HG03432 (cell line): ENCODE data around the gene JMJD8.

ENCODE experiments used
- ATAC-seq: cut with Tn5 transposase; IDR thresholded peaks from one replicate; pipeline ENCODE4 v1.9.1; 2021; ENCODE audit warnings: mild to moderate bottlenecking, moderate library complexity; ENCODE audit not compliant: unreplicated experiment

The JMJD8 gene, protein sequence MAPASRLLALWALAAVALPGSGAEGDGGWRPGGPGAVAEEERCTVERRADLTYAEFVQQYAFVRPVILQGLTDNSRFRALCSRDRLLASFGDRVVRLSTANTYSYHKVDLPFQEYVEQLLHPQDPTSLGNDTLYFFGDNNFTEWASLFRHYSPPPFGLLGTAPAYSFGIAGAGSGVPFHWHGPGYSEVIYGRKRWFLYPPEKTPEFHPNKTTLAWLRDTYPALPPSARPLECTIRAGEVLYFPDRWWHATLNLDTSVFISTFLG

DNA sequence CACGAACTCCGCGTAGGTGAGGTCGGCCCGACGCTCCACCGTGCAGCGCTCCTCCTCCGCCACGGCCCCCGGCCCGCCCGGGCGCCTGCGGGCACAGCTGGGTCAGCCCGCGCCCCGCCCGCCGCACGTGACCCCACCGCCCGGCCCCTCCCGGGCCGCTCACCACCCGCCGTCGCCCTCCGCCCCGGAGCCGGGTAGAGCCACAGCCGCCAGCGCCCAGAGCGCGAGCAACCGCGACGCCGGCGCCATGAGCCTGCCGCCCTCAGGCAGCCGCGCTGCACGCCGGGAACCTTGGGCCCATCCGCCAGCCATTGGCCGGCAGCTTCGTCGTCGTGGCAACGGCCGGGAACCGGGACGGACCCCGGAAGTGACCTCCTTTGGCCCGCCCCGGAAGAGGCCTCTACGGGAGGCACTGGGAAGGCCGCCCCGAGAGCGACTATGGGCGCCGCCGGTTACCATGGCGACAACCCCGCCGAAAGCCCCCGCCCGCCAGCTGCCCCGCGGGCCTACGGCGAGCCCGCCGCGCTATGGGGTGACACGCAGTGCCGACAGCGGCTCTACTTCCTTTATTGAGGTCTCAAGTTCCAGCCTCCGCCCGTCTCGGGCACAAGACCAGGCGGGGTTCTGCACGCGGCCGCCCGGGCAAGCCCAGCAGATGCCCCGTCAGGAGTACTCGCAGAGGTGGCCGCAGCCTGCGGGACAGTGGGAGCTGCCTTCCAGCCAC is at the start of gene JMJD8:
Gene JMJD8, minus strand, starts transcription at position 264 of the 724 bp plus-strand sequence. Its CDS starts 15 bp downstream, at position 249.
- ATAC-seq: peak; percentile 61

- no peak for ATAC-seq
Observed at GRCh38 chr16:733382-734207, 49.5 kb upstream of the JMJD8 start.

DNA sequence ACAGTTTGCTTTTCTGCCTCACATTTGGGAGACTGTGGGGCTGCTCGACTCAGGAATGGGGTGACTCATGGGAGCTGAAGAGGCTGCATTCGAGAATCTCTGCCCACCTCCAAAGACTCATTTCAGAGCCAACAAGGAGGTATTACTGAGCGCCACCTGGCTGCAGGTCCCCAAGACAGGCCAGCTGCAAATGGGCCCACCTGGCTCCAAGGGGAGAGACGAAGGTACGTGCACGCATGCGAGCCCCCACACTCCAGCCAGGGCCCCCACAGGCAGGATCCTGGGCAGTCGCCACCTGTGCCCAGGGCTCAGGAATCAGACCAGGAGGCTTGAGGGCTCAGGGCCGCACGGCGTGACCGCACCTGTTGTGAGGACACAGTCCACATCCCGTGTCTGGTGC is 48.8 kb upstream of the JMJD8 start:
- no peak for ATAC-seq

DNA sequence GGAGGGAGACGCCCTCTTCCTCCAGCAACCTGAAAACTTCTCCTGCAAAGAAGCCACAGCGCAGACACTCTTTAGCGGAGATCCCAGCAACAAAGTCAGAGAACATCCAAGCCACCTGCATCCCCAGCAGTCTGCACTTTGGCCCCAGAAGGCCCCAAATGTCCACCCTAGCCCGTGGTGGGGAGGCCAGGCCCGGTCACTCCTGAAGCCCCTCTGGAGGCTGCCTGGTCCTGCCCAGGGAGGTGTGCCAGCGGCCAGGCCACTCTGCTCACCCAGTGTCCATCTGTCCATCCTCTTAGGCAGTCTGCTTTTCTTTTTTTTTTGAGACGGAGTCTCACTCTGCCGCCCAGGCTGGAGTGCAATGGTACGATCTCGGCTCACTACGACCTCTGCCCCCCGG is 48.2 kb upstream of the JMJD8 start:
- ATAC-seq: no peak

GRCh38 chr16:730666-731509 is 46.8 kb upstream of the JMJD8 start:
- no peak for ATAC-seq

GRCh38 chr16:729768-730665 is 45.9 kb upstream of the JMJD8 start:
- no peak for ATAC-seq

DNA sequence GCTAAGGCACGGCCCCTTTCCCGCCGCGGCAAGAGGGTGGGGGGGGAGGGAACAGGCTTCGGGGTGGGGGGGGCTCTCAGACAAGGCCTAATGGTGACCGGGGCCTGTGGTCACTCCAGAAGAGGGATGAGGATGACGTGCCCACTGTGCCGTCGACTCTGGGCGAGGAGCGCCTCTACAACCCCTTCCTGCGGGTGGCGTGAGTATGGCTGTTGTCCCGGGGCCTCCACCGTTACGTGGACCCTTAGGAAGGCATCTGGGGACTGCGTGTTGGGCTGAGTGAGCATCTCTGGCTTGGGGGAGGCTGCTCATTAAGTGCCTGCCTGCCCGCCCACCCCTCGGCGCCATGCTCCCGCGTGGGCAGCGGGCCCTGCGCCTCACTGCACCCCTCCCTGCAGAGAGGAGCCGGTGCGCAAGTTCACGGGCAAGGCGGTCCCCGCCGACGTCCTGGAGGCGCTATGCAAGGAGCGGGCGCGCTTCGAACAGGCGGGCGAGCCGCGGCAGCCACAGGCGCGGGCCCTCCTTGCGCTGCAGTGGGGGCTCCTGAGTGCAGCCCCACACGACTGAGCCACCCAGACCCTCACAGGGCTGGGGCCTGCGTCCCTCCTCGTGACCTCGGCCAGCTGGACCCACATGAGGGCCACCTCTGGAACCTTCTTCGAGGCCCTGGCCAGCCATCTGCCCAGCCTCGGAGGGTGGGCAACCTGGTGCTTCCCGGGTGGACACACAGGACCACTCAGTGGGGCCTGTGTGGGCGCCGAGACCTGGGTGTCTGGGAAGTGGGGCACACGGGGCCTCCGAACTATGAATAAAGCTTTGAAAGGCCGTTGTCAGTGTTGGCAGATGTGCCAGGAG is 45.0 kb upstream of the JMJD8 start:
- no peak for ATAC-seq

GRCh38 chr16:728131-728889 is 44.2 kb upstream of the JMJD8 start:
- peak; percentile 36 for ATAC-seq

- peak; percentile 8 for ATAC-seq
Observed at GRCh38 chr16:727291-727977, 43.3 kb upstream of the JMJD8 start.

- peak; percentile 27 for ATAC-seq
Observed at GRCh38 chr16:726438-727290, 42.5 kb upstream of the JMJD8 start, which contains the start of the genes CCDC78 and HAGHL. CCDC78 (minus strand) TSS chr16:726443; CDS start chr16:726367, 76 bp downstream. HAGHL (plus strand) TSS chr16:727106; CDS start chr16:727510, 404 bp downstream.

DNA sequence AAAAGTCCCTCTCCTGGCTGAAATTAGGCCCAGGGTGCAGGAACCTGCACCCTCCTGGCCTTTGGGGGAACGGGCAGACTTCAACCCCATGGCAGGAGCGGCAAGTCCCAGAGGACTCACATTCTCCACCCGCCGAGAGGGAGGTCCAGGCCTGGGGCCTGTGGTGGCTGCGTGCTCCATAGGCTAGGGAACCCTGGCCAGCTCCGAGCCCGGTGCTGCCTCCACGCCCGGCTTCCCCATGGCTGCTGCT is 42.0 kb upstream of the JMJD8 start:
- ATAC-seq: no peak

GRCh38 chr16:725463-726187 is 41.5 kb upstream of the JMJD8 start:
- ATAC-seq: no peak

DNA sequence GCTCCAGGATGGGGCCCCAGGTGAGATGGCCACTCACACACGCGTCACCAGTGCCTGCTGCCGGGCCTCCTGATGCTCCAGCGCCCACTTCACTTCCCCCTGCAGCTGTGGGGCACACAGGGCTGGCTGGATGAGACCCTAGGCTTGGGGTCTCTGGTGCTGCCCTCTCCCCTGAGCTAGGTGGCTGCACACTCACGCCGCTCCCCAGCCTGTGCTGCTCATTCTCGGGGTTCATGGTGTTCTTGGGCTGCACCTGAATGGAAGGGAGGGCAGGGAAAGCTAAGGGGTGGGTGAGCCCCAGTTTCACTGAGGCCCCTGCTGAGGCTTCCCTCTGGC is 40.9 kb upstream of the JMJD8 start:
- no peak for ATAC-seq

GRCh38 chr16:724188-725040 is 40.3 kb upstream of the JMJD8 start:
- no peak for ATAC-seq

- ATAC-seq: no peak
Observed at GRCh38 chr16:723695-724094, 39.6 kb upstream of the JMJD8 start.
